ENCODE results near the gene YBEY. TPM values are rescaled to one million over a fixed set of nuclear protein-coding genes. Genes with fewer than 3 reads are reported as not detected.
"Not testable (repeated sequence)": the region's sequence is repeated elsewhere in the genome, so short reads cannot be mapped to it uniquely, and the experiment has no call there.

Gene YBEY
- 16.1 and 16.4 TPM in 2 replicates for total RNA-seq (2014; rRNA removed; shearing (Covaris generic))

GRCh38 chr21:46285761-46286647 is at the start of gene YBEY:
YBEY (plus strand) TSS chr21:46286342; CDS start chr21:46286914, 572 bp downstream.
- H3K4me1 ChIP-seq: 0 out of 2 replicates have a peak, but pooled peaks cover 7% of the 10 kb centered on the region
- H3K27me3 ChIP-seq: no peaks in the 10 kb centered on the region
- no peaks in the 10 kb centered on the region for H3K9me3 ChIP-seq (replicated peaks)
- peak within 1 kb of the TSS; percentile 85 for H3K4me3 ChIP-seq
- peak within 1 kb of the TSS; percentile 71 for H3K27ac ChIP-seq
- peak; percentile 91 for DNase-seq
- peaks cover 32% of the 10 kb centered on the region for H3K36me3 ChIP-seq

GRCh38 chr21:46237474-46237873 is 48.7 kb upstream of the YBEY start:
- no peak for DNase-seq
- H3K27ac ChIP-seq: no peak overlapping the region
- H3K27me3 ChIP-seq: no peaks in the 10 kb centered on the region
- peaks cover 90% of the 10 kb centered on the region for H3K36me3 ChIP-seq
- no peak overlapping the region for H3K4me3 ChIP-seq
- H3K4me1 ChIP-seq: no peaks in the 10 kb centered on the region
- H3K9me3 ChIP-seq (replicated peaks): no peaks in the 10 kb centered on the region

GRCh38 chr21:46239817-46240325 is 46.3 kb upstream of the YBEY start:
- Histone ChIP-seq H3K9me3 (replicated peaks) (no peaks in the 10 kb centered on the region), H3K27me3 (no peaks in the 10 kb centered on the region), H3K36me3 (peaks cover 91% of the 10 kb centered on the region)

GRCh38 chr21:46241577-46241976 is 44.6 kb upstream of the YBEY start:
- H3K9me3 ChIP-seq (replicated peaks); H3K27me3 ChIP-seq; H3K4me3 ChIP-seq; DNase-seq; H3K27ac ChIP-seq; H3K4me1 ChIP-seq: not testable (repeated sequence)
- H3K36me3 ChIP-seq: peaks cover 91% of the 10 kb centered on the region

More at GRCh38 chr21:46239817-46240325, 46.3 kb upstream of the YBEY start:
- H3K27ac ChIP-seq: no peak overlapping the region
- no peaks in the 10 kb centered on the region for H3K4me1 ChIP-seq
- no peak for DNase-seq
- no peak overlapping the region for H3K4me3 ChIP-seq

GRCh38 chr21:46243325-46243724 is 42.8 kb upstream of the YBEY start:
- Histone ChIP-seq H3K27me3 (no peaks in the 10 kb centered on the region), H3K4me3 (no peak overlapping the region), H3K36me3 (peaks cover 91% of the 10 kb centered on the region), H3K4me1 (no peaks in the 10 kb centered on the region), H3K27ac (no peak overlapping the region), H3K9me3 (replicated peaks) (no peaks in the 10 kb centered on the region)
- no peak for DNase-seq

GRCh38 chr21:46243960-46244361 is 42.2 kb upstream of the YBEY start:
- Histone ChIP-seq H3K4me3 (no peak overlapping the region), H3K27ac (no peak overlapping the region), H3K27me3 (no peaks in the 10 kb centered on the region), H3K36me3 (peaks cover 91% of the 10 kb centered on the region), H3K9me3 (replicated peaks) (no peaks in the 10 kb centered on the region), H3K4me1 (no peaks in the 10 kb centered on the region)
- DNase-seq: no peak

- Histone ChIP-seq H3K4me3 (no peak overlapping the region), H3K4me1 (no peaks in the 10 kb centered on the region), H3K36me3 (peaks cover 88% of the 10 kb centered on the region), H3K27me3 (no peaks in the 10 kb centered on the region), H3K9me3 (replicated peaks) (no peaks in the 10 kb centered on the region), H3K27ac (no peak overlapping the region)
- DNase-seq: no peak
Observed at GRCh38 chr21:46244602-46245001, 41.5 kb upstream of the YBEY start.

- Histone ChIP-seq H3K4me1 (no peaks in the 10 kb centered on the region), H3K36me3 (peaks cover 88% of the 10 kb centered on the region), H3K4me3 (no peak overlapping the region), H3K9me3 (replicated peaks) (no peaks in the 10 kb centered on the region), H3K27ac (no peak overlapping the region), H3K27me3 (no peaks in the 10 kb centered on the region)
- no peak for DNase-seq
Observed at GRCh38 chr21:46245213-46245915, 40.8 kb upstream of the YBEY start.

GRCh38 chr21:46246345-46246744 is 39.8 kb upstream of the YBEY start:
- Histone ChIP-seq H3K9me3 (replicated peaks) (no peaks in the 10 kb centered on the region), H3K36me3 (peaks cover 88% of the 10 kb centered on the region), H3K27me3 (no peaks in the 10 kb centered on the region), H3K27ac (no peak overlapping the region), H3K4me3 (no peak overlapping the region), H3K4me1 (no peaks in the 10 kb centered on the region)
- DNase-seq: no peak

GRCh38 chr21:46247699-46248421 is 38.3 kb upstream of the YBEY start:
- H3K9me3 ChIP-seq (replicated peaks): no peaks in the 10 kb centered on the region
- H3K27me3 ChIP-seq: no peaks in the 10 kb centered on the region
- H3K27ac ChIP-seq: no peak overlapping the region
- no peak overlapping the region for H3K4me3 ChIP-seq
- no peak for DNase-seq
- no peaks in the 10 kb centered on the region for H3K4me1 ChIP-seq
- peaks cover 87% of the 10 kb centered on the region for H3K36me3 ChIP-seq

- DNase-seq: no peak
- Histone ChIP-seq H3K4me1 (no peaks in the 10 kb centered on the region), H3K36me3 (peaks cover 81% of the 10 kb centered on the region), H3K9me3 (replicated peaks) (no peaks in the 10 kb centered on the region), H3K27me3 (no peaks in the 10 kb centered on the region), H3K4me3 (no peak overlapping the region), H3K27ac (no peak overlapping the region)
Observed at GRCh38 chr21:46248422-46248782, 37.7 kb upstream of the YBEY start.

GRCh38 chr21:46248827-46249226 is 37.3 kb upstream of the YBEY start:
- Histone ChIP-seq H3K4me1 (no peaks in the 10 kb centered on the region), H3K4me3 (no peak overlapping the region), H3K27ac (no peak overlapping the region), H3K27me3 (no peaks in the 10 kb centered on the region), H3K9me3 (replicated peaks) (no peaks in the 10 kb centered on the region), H3K36me3 (peaks cover 78% of the 10 kb centered on the region)
- DNase-seq: no peak

GRCh38 chr21:46250146-46250725 is 35.9 kb upstream of the YBEY start:
- Histone ChIP-seq H3K4me1 (no peaks in the 10 kb centered on the region), H3K9me3 (replicated peaks) (no peaks in the 10 kb centered on the region), H3K27ac (no peak overlapping the region), H3K36me3 (peaks cover 73% of the 10 kb centered on the region), H3K27me3 (no peaks in the 10 kb centered on the region), H3K4me3 (no peak overlapping the region)
- DNase-seq: no peak

- Histone ChIP-seq H3K4me1 (no peaks in the 10 kb centered on the region), H3K27me3 (no peaks in the 10 kb centered on the region), H3K4me3 (no peak overlapping the region), H3K9me3 (replicated peaks) (no peaks in the 10 kb centered on the region), H3K27ac (no peak overlapping the region), H3K36me3 (peaks cover 70% of the 10 kb centered on the region)
- no peak for DNase-seq
Observed at GRCh38 chr21:46252840-46253239, 33.3 kb upstream of the YBEY start.

Data from SJCRH30 (cell line).